WTC11 (cell line): ENCODE measurements around the gene RSPH9. TPM values are rescaled to one million over a fixed set of nuclear protein-coding genes. Genes with fewer than 3 reads are reported as not detected.

Experiments
- ATAC-seq: fragments of 200-7000 bp; cut with Tn5 transposase; 2 replicates; pipeline ENCODE4 v1.10.0; 2021; ENCODE audit warnings: mild to moderate bottlenecking, moderate library complexity
- CTCF ChIA-PET: fragments of 300-600 bp; sonication (Branson Sonifier 250); formaldehyde crosslinking; loops from one replicate; lab custom pipeline; 2021; ENCODE audit warnings: antibody characterized with exemption; lab: Charles Lee
- POLR2A ChIA-PET: fragments of 350-600 bp; sonication (Branson Sonifier 250); formaldehyde crosslinking; loops from one replicate; lab custom pipeline; 2021; ENCODE audit warnings: antibody characterized with exemption; lab: Charles Lee
- DNase-seq: peaks from one replicate; pipeline ENCODE4 v3.0.0; 2021; ENCODE audit warnings: low spot score
- H3K27ac Mint-ChIP-seq: 2 replicates; pipeline ENCODE4 v1.8.0; 2021; ENCODE audit warnings: mixed read lengths
- H3K27me3 Mint-ChIP-seq: 2 replicates; pipeline ENCODE4 v1.8.0; 2021; ENCODE audit warnings: low read depth, mild to moderate bottlenecking, moderate library complexity, mixed read lengths
- H3K36me3 Mint-ChIP-seq: 2 replicates; pipeline ENCODE4 v1.8.0; 2021; ENCODE audit warnings: mixed read lengths
- H3K4me1 Mint-ChIP-seq: 2 replicates; pipeline ENCODE4 v1.8.0; 2022; ENCODE audit warnings: mixed read lengths
- H3K4me3 Mint-ChIP-seq: 2 replicates; pipeline ENCODE4 v1.8.0; 2021; ENCODE audit warnings: mild to moderate bottlenecking, moderate library complexity, mixed read lengths
- H3K9me3 Mint-ChIP-seq: 2 replicates; pipeline ENCODE4 v1.8.0; 2021; ENCODE audit warnings: mixed read lengths
- ATF1 ChIP-seq: sonication (generic); formaldehyde crosslinking; IDR thresholded peaks from 2 replicates; pipeline ENCODE4 v1.8.1; 2023; ENCODE audit warnings: mild to moderate bottlenecking, moderate library complexity, missing genetic modification reagents
- ATF2 ChIP-seq: sonication (generic); formaldehyde crosslinking; IDR thresholded peaks from 2 replicates; pipeline ENCODE4 v1.8.1; 2022; ENCODE audit warnings: low read depth, missing genetic modification reagents, borderline replicate concordance
- CTCF ChIP-seq: fragments of 200-600 bp; IDR thresholded peaks from 2 replicates; pipeline ENCODE4 v1.8.0; 2022; ENCODE audit warnings: antibody characterized with exemption
- ELF4 ChIP-seq: sonication (generic); formaldehyde crosslinking; IDR thresholded peaks from 2 replicates; pipeline ENCODE4 v1.8.1; 2022; ENCODE audit warnings: low read depth, mild to moderate bottlenecking, moderate library complexity, missing genetic modification reagents
- ESRRA ChIP-seq: sonication (generic); formaldehyde crosslinking; IDR thresholded peaks from 2 replicates; pipeline ENCODE4 v1.8.1; 2022; ENCODE audit warnings: mild to moderate bottlenecking, missing genetic modification reagents, borderline replicate concordance
- FOXP1 ChIP-seq: sonication (generic); formaldehyde crosslinking; IDR thresholded peaks from 2 replicates; pipeline ENCODE4 v1.8.0; 2022; ENCODE audit warnings: missing genetic modification reagents, mild to moderate bottlenecking, moderate library complexity, borderline replicate concordance
- HMGXB4 ChIP-seq: sonication (generic); formaldehyde crosslinking; IDR thresholded peaks from 2 replicates; pipeline ENCODE4 v1.8.1; 2023; ENCODE audit warnings: mild to moderate bottlenecking, moderate library complexity, missing genetic modification reagents
- IRF1 ChIP-seq: sonication (generic); formaldehyde crosslinking; IDR thresholded peaks from 2 replicates; pipeline ENCODE4 v1.8.0; 2023; ENCODE audit warnings: missing genetic modification reagents
- MAX ChIP-seq: sonication (generic); formaldehyde crosslinking; IDR thresholded peaks from 2 replicates; pipeline ENCODE4 v1.8.0; 2022; ENCODE audit warnings: mild to moderate bottlenecking, missing genetic modification reagents
- NR3C1 ChIP-seq: sonication (generic); formaldehyde crosslinking; conservative IDR thresholded peaks from 2 replicates; pipeline ENCODE4 v1.8.1; 2023; ENCODE audit warnings: low read depth, mild to moderate bottlenecking, missing genetic modification reagents
- SOX15 ChIP-seq: fragments of 250-450 bp; sonication (Bioruptor Pico); IDR thresholded peaks from 2 replicates; pipeline ENCODE4 v1.9.0; 2021; ENCODE audit warnings: mild to moderate bottlenecking
- TP53 ChIP-seq: sonication (generic); formaldehyde crosslinking; IDR thresholded peaks from 2 replicates; pipeline ENCODE4 v1.8.1; 2023; ENCODE audit warnings: mild to moderate bottlenecking, missing genetic modification reagents
- USF1 ChIP-seq: sonication (generic); formaldehyde crosslinking; IDR thresholded peaks from 2 replicates; pipeline ENCODE4 v1.8.0; 2022; ENCODE audit warnings: mild to moderate bottlenecking, missing genetic modification reagents
- ZBTB21 ChIP-seq: sonication (generic); formaldehyde crosslinking; IDR thresholded peaks from 2 replicates; pipeline ENCODE4 v1.8.1; 2023; ENCODE audit warnings: mild to moderate bottlenecking, missing genetic modification reagents, borderline replicate concordance
- ZNF121 ChIP-seq: sonication (generic); formaldehyde crosslinking; IDR thresholded peaks from 2 replicates; pipeline ENCODE4 v1.8.0; 2023; ENCODE audit warnings: missing genetic modification reagents
- ZNF138 ChIP-seq: sonication (generic); formaldehyde crosslinking; conservative IDR thresholded peaks from 2 replicates; pipeline ENCODE4 v1.8.1; 2022; ENCODE audit warnings: mild to moderate bottlenecking, moderate library complexity, missing genetic modification reagents
- total RNA-seq: library from RNA; stranded (reverse); gene quantifications from 3 replicates; pipeline ENCODE4 v1.2.3, GENCODE V29; 2021

Gene RSPH9
- total RNA-seq, 1 experiment from 2014 or later: 0.35 TPM

- Mint-ChIP-seq H3K9me3 (no peaks in the 10 kb centered on the region), H3K36me3 (peaks cover 34% of the 10 kb centered on the region), H3K27me3 (peaks cover 5% of the 10 kb centered on the region; the same call in 1 of the 2 replicates), H3K4me3 (no peak overlapping the region), H3K4me1 (peaks cover 36% of the 10 kb centered on the region), H3K27ac (peak overlapping the region; percentile 78; the same call in 1 of the 2 replicates)
- peak; percentile 27 for ATAC-seq
- no peak for DNase-seq
- ChIA-PET POLR2A (interaction anchor here (0.7 to 2.3 kb wide), 3 partner anchors 18 to 100 kb away, joined by 3 to 9 read pairs (median 4); partner anchors contain the start of gene VEGFA), CTCF (interaction anchor here (0.5 to 7.0 kb wide), 17 partner anchors 8 to 409 kb away, joined by 3 to 68 read pairs (median 5); partner anchors contain the start of genes GTPBP2, RSPH9 and VEGFA)
- TF ChIP-seq ZNF121 (CRISPR knock-in tag) (peak; percentile 95), USF1 (CRISPR knock-in tag) (no peak)
Observed at GRCh38 chr6:43669922-43670622, 25.2 kb downstream of the RSPH9 start.

GRCh38 chr6:43670623-43670986 lies 25.8 kb downstream of the RSPH9 start:
- no peak for TF ChIP-seq IRF1 (CRISPR knock-in tag)
- no peak for TF ChIP-seq NR3C1 (CRISPR knock-in tag)
- TF ChIP-seq ELF4 (CRISPR knock-in tag): no peak
- no peak for TF ChIP-seq SOX15 (CRISPR knock-in tag)
- no peak for TF ChIP-seq MAX (CRISPR knock-in tag)
- TF ChIP-seq ATF1: no peak
- no peak for TF ChIP-seq USF1 (CRISPR knock-in tag)
- TF ChIP-seq ATF2 (CRISPR knock-in tag): no peak
- no peak for TF ChIP-seq CTCF
- TF ChIP-seq ZNF138 (CRISPR knock-in tag): no peak
- TF ChIP-seq TP53 (CRISPR knock-in tag): no peak
- no peak for TF ChIP-seq ZBTB21 (CRISPR knock-in tag)
- no peak for TF ChIP-seq ESRRA (CRISPR knock-in tag)
- no peak for TF ChIP-seq FOXP1 (CRISPR knock-in tag)
- TF ChIP-seq HMGXB4 (CRISPR knock-in tag): no peak
- peaks cover 5% of the 10 kb centered on the region; the same call in 1 of the 2 replicates for H3K27me3 Mint-ChIP-seq
- H3K4me1 Mint-ChIP-seq: peaks cover 36% of the 10 kb centered on the region
- ChIA-PET CTCF (interaction anchor here (0.6 to 7.0 kb wide), 9 partner anchors 10 to 409 kb away, joined by 3 to 68 read pairs (median 5); partner anchors contain the start of gene VEGFA), POLR2A (interaction anchor here (1.2 to 2.3 kb wide), 2 partner anchors 44 to 100 kb away, joined by 4 to 9 read pairs; partner anchors contain the start of gene VEGFA)
- no peaks in the 10 kb centered on the region for H3K9me3 Mint-ChIP-seq
- ATAC-seq (no peak), DNase-seq (no peak)
- H3K4me3 Mint-ChIP-seq: no peak overlapping the region
- peaks cover 39% of the 10 kb centered on the region for H3K36me3 Mint-ChIP-seq
- peak overlapping the region; percentile 50; the same call in 1 of the 2 replicates for H3K27ac Mint-ChIP-seq
